SH-SY5Y (cell line): ENCODE data around the gene C5orf24.

ENCODE experiments used
- GATA2 ChIP-seq: IDR thresholded peaks from 2 replicates; pipeline ENCODE4 v1.6.1; 2011; ENCODE audit warnings: mild to moderate bottlenecking, low read depth, low read length
- GATA3 ChIP-seq: IDR thresholded peaks from 2 replicates; pipeline ENCODE4 v1.6.1; 2011; ENCODE audit warnings: low read depth, mild to moderate bottlenecking, low read length, moderate library complexity

- TF ChIP-seq GATA3, result no peak
- TF ChIP-seq GATA2, result no peak
These were observed 20.6 kb upstream of the C5orf24 start for GRCh38 chr5:134825212-134825611.
